22Rv1 (cell line): ENCODE results near the gene VDR.

Experiments
- CTCF ChIP-seq: fragments of 450-650 bp; IDR thresholded peaks from 2 replicates; pipeline ENCODE4 v1.5.1; 2017; ENCODE audit warnings: mild to moderate bottlenecking
- ZFX ChIP-seq: fragments of 450-650 bp; IDR thresholded peaks from 2 replicates; pipeline ENCODE4 v1.6.1; 2017; ENCODE audit warnings: antibody characterized with exemption, borderline replicate concordance

- no peak for TF ChIP-seq CTCF
- TF ChIP-seq ZFX: no peak
These were observed 55.5 kb downstream of the VDR start for GRCh38 chr12:47849261-47849660.
